ENCODE results near the gene PRSS33. TPM values are rescaled to one million over a fixed set of nuclear protein-coding genes. Genes with fewer than 3 reads are reported as not detected.
A peak's percentile ranks its signal among the peaks of the same experiment; 100 is the strongest.

The PRSS33 gene, protein sequence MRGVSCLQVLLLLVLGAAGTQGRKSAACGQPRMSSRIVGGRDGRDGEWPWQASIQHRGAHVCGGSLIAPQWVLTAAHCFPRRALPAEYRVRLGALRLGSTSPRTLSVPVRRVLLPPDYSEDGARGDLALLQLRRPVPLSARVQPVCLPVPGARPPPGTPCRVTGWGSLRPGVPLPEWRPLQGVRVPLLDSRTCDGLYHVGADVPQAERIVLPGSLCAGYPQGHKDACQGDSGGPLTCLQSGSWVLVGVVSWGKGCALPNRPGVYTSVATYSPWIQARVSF
- polyA plus RNA-seq = not detected

DNA sequence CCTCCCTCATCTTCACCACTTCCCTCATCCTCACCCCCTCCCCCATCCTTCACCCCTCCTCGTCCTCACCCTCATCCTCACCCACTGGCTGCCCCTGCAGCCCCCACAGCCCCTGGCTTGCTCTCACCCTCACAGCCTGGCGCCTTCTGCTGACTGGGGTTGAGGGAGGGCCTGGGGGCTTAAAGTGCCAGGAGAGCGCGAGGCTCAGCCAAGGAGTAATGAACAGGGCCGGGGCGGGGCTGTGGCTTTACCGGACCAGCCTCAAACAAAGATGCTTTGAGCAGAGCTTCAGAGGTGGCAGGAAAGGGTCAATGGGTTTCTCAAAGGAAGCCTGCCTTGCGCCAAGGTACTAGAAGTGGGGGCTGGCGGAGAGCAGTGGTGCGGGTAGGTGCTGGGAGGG lies at the start of gene PRSS33:
Gene PRSS33, minus strand, starts transcription at position 155 of the 400 bp plus-strand sequence. CDS start 1,013 bp downstream, outside the sequence.
- Histone ChIP-seq H3K36me3 (ENCODE audit: control insufficient read depth in 2 of 2, insufficient read depth in 2 of 2, low read length in 1 of 2) (no peaks in the 10 kb centered on the region), H3K27me3 (ENCODE audit: control insufficient read depth in 1 of 2, insufficient read depth in 2 of 2, low read length in 2 of 2) (peaks cover 0 to 4% of the 10 kb centered on the region in 2 donors), H3K9me3 (ENCODE audit: control insufficient read depth in 2 of 2, insufficient read depth in 1 of 2, low read depth in 1 of 2, low read length in 1 of 2) (no peaks in the 10 kb centered on the region), H3K4me1 (ENCODE audit: control insufficient read depth in 2 of 2, insufficient read depth in 2 of 2, low read length in 1 of 2) (peaks cover 5 to 12% of the 10 kb centered on the region in 2 donors), H3K27ac (ENCODE audit: low read depth in 2 of 2, low read length in 1 of 2) (no peak within 1 kb of the TSS), H3K4me3 (ENCODE audit: low read depth in 1 of 2, low read length in 2 of 2) (no peak within 1 kb of the TSS)
- 20 to 22% methylated on average over 10 of the region's 10 CpGs for WGBS, 2 donors

DNA sequence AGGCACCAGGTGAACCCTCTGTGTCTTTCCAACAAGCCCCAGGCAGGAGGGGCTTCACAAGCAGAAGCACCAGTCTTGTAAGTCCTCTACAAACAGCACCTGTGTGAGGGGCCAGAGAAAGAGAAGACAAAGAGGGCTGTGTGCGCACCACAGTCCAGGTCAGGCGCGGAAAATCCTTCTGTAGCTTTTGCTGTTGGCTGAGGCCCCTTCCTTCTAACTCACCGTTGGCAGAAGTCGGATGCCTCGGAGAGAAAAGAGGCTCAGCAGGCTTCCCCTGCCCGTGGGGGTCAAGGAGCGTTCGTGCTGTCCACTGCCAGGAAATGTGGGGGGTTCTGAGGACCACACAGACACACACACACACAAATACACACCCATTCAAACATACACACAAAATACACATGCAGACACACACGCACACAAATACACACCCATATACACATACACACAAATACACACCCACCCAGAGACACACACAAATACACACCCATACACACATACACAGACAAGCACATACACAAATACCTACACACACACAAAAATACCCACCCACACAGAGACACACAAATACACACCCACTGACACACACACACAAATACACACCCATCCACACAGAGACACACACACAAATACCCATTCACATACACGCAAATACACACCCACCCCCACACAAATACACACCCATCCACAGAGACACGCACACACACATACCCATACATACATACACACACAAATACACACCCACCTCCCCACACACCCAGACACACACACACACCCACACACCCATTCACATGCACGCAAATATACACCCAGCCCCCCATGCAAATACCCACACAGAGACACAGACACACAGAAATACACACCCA lies 49.5 kb upstream of the PRSS33 start:
- no peak overlapping the region for H3K27ac ChIP-seq (ENCODE audit: low read depth in 2 of 2, low read length in 1 of 2)
- no peaks in the 10 kb centered on the region for H3K9me3 ChIP-seq (ENCODE audit: control insufficient read depth in 2 of 2, insufficient read depth in 1 of 2, low read depth in 1 of 2, low read length in 1 of 2)
- H3K36me3 ChIP-seq (ENCODE audit: control insufficient read depth in 2 of 2, insufficient read depth in 2 of 2, low read length in 1 of 2) = no peaks in the 10 kb centered on the region
- no peaks in the 10 kb centered on the region for H3K27me3 ChIP-seq (ENCODE audit: control insufficient read depth in 1 of 2, insufficient read depth in 2 of 2, low read length in 2 of 2)
- peaks cover 3 to 6% of the 10 kb centered on the region in 2 donors for H3K4me1 ChIP-seq (ENCODE audit: control insufficient read depth in 2 of 2, insufficient read depth in 2 of 2, low read length in 1 of 2)
- WGBS, 2 donors = 68 to 74% methylated on average over 13 of the region's 13 CpGs
- H3K4me3 ChIP-seq (ENCODE audit: low read depth in 1 of 2, low read length in 2 of 2) = no peak overlapping the region

DNA sequence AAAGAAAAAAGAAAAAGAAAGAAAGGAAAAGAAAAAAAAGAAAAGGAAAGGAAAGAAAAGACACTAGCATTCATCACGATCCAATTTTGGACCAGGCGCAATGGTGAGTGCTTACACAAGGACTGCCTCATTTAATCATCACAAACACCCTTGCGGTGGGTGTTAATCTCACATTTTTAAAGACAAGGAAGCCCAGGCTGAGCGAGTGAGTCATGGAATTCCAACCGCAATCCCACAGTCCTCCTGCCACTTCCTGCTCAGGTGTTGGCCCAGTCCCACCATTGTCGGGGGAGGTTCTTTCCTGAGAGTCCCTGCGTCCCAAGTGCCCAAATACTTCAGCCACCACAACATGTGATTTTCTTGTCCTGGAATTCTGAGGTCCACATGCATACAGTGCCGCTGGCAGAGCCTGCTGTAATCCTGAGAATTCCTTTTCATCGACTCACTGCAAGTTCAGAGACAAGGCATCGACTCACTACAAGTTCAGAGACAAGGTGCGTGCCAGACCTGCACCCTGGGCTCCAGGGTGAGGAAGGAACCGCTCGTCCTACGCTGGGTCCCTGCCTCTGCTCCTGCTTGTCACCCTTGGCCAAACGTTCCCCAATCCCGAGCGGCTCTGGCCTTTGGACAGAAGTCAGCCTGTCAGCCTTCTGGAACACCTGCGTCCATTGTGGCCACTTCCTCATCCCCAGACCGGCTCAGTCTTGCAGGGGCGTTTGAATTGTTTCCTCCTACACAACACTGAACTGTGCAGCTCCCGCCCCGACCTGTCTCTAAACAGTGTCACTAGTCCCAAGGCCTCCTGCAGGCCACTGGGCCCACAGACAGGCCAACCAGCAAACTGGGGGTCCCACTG lies 48.5 kb upstream of the PRSS33 start:
- Histone ChIP-seq H3K36me3 (ENCODE audit: control insufficient read depth in 2 of 2, insufficient read depth in 2 of 2, low read length in 1 of 2) (no peaks in the 10 kb centered on the region), H3K4me1 (ENCODE audit: control insufficient read depth in 2 of 2, insufficient read depth in 2 of 2, low read length in 1 of 2) (peaks cover 0 to 6% of the 10 kb centered on the region in 2 donors), H3K27ac (ENCODE audit: low read depth in 2 of 2, low read length in 1 of 2) (peak overlapping the region; percentile 29 to 62), H3K27me3 (ENCODE audit: control insufficient read depth in 1 of 2, insufficient read depth in 2 of 2, low read length in 2 of 2) (no peaks in the 10 kb centered on the region), H3K9me3 (ENCODE audit: control insufficient read depth in 2 of 2, insufficient read depth in 1 of 2, low read depth in 1 of 2, low read length in 1 of 2) (no peaks in the 10 kb centered on the region), H3K4me3 (ENCODE audit: low read depth in 1 of 2, low read length in 2 of 2) (no peak overlapping the region)
- WGBS, 2 donors = 33 to 39% methylated on average over 22 of the region's 22 CpGs

DNA sequence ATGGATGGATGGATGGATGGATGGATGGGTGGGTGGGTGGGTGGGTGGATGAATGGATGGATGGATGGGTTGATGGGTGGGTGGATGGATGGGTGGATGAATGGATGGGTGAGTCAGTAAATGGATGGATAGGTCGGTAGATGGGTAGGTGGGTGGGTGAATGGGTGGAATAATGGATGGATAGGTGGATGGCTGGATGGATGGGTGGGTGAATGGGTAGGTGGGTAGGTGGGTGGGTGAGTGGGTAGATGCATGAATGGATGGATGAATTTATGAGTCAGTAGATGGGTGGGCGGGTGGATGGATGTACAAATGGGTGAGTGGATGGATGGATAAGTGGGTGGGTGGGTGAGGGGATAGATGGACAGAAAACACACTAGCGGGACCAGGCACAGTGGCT lies 47.6 kb upstream of the PRSS33 start:
- WGBS, 2 donors = 93% methylated on average over 3 of the region's 3 CpGs
- H3K4me3 ChIP-seq (ENCODE audit: low read depth in 1 of 2, low read length in 2 of 2) = no peak overlapping the region
- no peaks in the 10 kb centered on the region for H3K9me3 ChIP-seq (ENCODE audit: control insufficient read depth in 2 of 2, insufficient read depth in 1 of 2, low read depth in 1 of 2, low read length in 1 of 2)
- H3K27me3 ChIP-seq (ENCODE audit: control insufficient read depth in 1 of 2, insufficient read depth in 2 of 2, low read length in 2 of 2) = no peaks in the 10 kb centered on the region
- H3K27ac ChIP-seq (ENCODE audit: low read depth in 2 of 2, low read length in 1 of 2) = no peak overlapping the region
- H3K36me3 ChIP-seq (ENCODE audit: control insufficient read depth in 2 of 2, insufficient read depth in 2 of 2, low read length in 1 of 2) = no peaks in the 10 kb centered on the region
- H3K4me1 ChIP-seq (ENCODE audit: control insufficient read depth in 2 of 2, insufficient read depth in 2 of 2, low read length in 1 of 2) = peaks cover 0 to 6% of the 10 kb centered on the region in 2 donors

DNA sequence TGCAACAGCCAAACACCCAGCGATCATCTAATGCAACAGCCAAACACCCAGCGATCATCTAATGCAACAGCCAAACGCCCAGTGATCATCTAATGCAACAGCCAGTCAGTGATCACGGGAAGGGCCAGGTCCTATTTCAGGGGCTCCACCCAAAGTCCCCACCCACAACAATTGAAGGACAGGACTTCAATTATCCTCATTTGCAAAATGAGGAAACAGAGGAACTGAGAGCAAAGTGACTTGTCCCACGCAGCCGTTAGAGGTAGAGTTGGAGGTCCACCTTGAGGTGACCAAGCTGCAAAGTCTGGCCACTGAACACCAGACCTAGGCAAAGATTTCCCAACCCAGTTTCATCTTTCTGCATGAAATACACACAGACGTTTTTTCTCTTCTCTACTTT lies 46.4 kb upstream of the PRSS33 start:
- Histone ChIP-seq H3K36me3 (ENCODE audit: control insufficient read depth in 2 of 2, insufficient read depth in 2 of 2, low read length in 1 of 2) (no peaks in the 10 kb centered on the region), H3K4me3 (ENCODE audit: low read depth in 1 of 2, low read length in 2 of 2) (no peak overlapping the region), H3K27ac (ENCODE audit: low read depth in 2 of 2, low read length in 1 of 2) (no peak overlapping the region), H3K9me3 (ENCODE audit: control insufficient read depth in 2 of 2, insufficient read depth in 1 of 2, low read depth in 1 of 2, low read length in 1 of 2) (no peaks in the 10 kb centered on the region), H3K4me1 (ENCODE audit: control insufficient read depth in 2 of 2, insufficient read depth in 2 of 2, low read length in 1 of 2) (peaks cover 0 to 6% of the 10 kb centered on the region in 2 donors), H3K27me3 (ENCODE audit: control insufficient read depth in 1 of 2, insufficient read depth in 2 of 2, low read length in 2 of 2) (no peaks in the 10 kb centered on the region)
- WGBS, 2 donors = 71 to 75% methylated on average over 7 of the region's 7 CpGs

DNA sequence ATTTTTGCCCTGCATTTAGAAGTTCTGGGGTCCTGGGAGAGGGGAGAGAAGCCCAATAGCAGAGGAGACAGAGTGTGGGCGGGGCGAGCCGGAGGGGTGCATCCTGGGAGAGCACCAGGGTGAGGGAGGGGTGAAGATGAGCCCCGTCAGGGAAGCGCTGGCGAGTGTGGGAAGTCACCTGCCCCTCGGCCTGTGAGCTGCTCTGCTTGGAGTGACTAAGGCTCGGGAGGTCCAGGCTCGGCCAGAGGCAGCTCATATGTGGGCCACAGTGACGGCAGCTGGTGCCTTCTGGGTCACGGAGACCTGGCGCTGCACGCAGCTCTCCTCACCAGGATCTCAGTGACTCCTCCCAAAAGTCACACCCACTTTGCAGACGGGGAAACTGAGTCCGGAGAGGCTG lies 43.8 kb upstream of the PRSS33 start:
- no peak overlapping the region for H3K4me3 ChIP-seq (ENCODE audit: low read depth in 1 of 2, low read length in 2 of 2)
- 77 to 81% methylated on average over 15 of the region's 15 CpGs for WGBS, 2 donors
- no peaks in the 10 kb centered on the region for H3K36me3 ChIP-seq (ENCODE audit: control insufficient read depth in 2 of 2, insufficient read depth in 2 of 2, low read length in 1 of 2)
- no peaks in the 10 kb centered on the region for H3K9me3 ChIP-seq (ENCODE audit: control insufficient read depth in 2 of 2, insufficient read depth in 1 of 2, low read depth in 1 of 2, low read length in 1 of 2)
- no peak overlapping the region for H3K27ac ChIP-seq (ENCODE audit: low read depth in 2 of 2, low read length in 1 of 2)
- H3K4me1 ChIP-seq (ENCODE audit: control insufficient read depth in 2 of 2, insufficient read depth in 2 of 2, low read length in 1 of 2) = peaks cover 0 to 9% of the 10 kb centered on the region in 2 donors
- no peaks in the 10 kb centered on the region for H3K27me3 ChIP-seq (ENCODE audit: control insufficient read depth in 1 of 2, insufficient read depth in 2 of 2, low read length in 2 of 2)

DNA sequence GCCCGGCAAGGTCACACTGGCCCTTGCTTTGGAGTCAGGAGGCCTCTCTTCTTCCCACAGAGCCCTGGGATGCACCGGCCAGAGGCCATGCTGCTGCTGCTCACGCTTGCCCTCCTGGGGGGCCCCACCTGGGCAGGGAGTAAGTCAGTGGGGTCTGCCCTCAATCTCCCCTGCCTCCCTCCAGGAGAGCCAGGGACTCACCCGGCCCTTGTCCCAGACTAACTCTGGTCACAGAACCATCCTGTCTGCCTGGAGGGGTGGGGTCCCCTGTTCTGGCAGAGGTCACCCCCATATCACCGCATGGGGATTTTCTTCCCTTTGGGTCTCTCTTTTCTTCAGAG lies 43.0 kb upstream of the PRSS33 start:
- Histone ChIP-seq H3K36me3 (ENCODE audit: control insufficient read depth in 2 of 2, insufficient read depth in 2 of 2, low read length in 1 of 2) (no peaks in the 10 kb centered on the region), H3K27ac (ENCODE audit: low read depth in 2 of 2, low read length in 1 of 2) (no peak overlapping the region), H3K4me3 (ENCODE audit: low read depth in 1 of 2, low read length in 2 of 2) (no peak overlapping the region), H3K4me1 (ENCODE audit: control insufficient read depth in 2 of 2, insufficient read depth in 2 of 2, low read length in 1 of 2) (peaks cover 0 to 3% of the 10 kb centered on the region in 2 donors), H3K27me3 (ENCODE audit: control insufficient read depth in 1 of 2, insufficient read depth in 2 of 2, low read length in 2 of 2) (no peaks in the 10 kb centered on the region), H3K9me3 (ENCODE audit: control insufficient read depth in 2 of 2, insufficient read depth in 1 of 2, low read depth in 1 of 2, low read length in 1 of 2) (no peaks in the 10 kb centered on the region)
- 61 to 78% methylated on average over 5 of the region's 5 CpGs for WGBS, 2 donors

DNA sequence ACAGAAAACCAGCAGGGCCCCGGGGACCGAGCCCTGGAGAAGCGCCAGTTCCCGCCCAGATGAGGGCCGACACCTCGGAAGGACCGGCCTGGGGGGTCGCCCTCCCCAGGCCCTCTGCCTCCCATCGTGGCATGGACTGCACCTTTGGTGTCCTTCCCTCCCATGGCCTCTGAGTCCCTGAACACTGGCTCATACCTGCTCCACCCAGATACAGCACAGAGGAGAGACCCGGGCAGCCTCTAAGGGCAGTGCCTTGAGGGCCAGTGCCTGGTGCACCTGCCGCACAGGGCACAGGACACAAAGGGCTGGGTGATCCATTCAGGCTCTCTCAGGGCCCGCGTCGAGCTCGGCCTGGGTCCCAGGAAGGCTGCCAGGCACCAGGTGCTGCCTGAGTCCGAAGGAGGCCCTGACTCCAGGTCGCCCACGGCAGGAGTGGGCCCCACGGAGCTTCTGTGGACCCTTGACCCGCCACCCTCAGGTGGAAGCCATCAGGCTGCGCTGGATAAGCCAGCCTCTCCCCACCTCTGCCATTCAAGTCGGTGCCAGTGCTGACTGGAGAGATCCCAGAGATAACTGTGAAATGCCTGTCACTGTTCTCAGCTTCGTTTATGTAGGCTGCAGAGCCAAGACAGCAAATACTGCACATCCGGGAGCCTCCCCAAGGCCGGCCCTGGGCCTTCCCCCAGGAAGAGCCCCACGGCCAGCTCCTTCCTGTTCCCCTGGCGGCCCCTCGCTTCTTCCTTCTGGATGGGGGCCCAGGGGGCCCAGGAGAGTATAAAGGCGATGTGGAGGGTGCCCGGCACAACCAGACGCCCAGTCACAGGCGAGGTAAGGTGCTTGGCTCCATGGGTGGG lies 42.4 kb upstream of the PRSS33 start, which contains the start of gene ZG16B:
Gene ZG16B, plus strand, starts transcription at position 803 of the 854 bp plus-strand sequence. CDS start 139 bp downstream, outside the sequence.
- Histone ChIP-seq H3K27ac (ENCODE audit: low read depth in 2 of 2, low read length in 1 of 2) (no peak within 1 kb of the TSS), H3K4me1 (ENCODE audit: control insufficient read depth in 2 of 2, insufficient read depth in 2 of 2, low read length in 1 of 2) (peaks cover 0 to 3% of the 10 kb centered on the region in 2 donors), H3K27me3 (ENCODE audit: control insufficient read depth in 1 of 2, insufficient read depth in 2 of 2, low read length in 2 of 2) (no peaks in the 10 kb centered on the region), H3K9me3 (ENCODE audit: control insufficient read depth in 2 of 2, insufficient read depth in 1 of 2, low read depth in 1 of 2, low read length in 1 of 2) (no peaks in the 10 kb centered on the region), H3K36me3 (ENCODE audit: control insufficient read depth in 2 of 2, insufficient read depth in 2 of 2, low read length in 1 of 2) (no peaks in the 10 kb centered on the region), H3K4me3 (ENCODE audit: low read depth in 1 of 2, low read length in 2 of 2) (no peak within 1 kb of the TSS)
- 61 to 64% methylated on average over 31 to 32 of the region's 32 CpGs for WGBS, 2 donors
